ENCODE measurements around the gene PGAP6.
"Not testable (repeated sequence)": the region's sequence is repeated elsewhere in the genome, so short reads cannot be mapped to it uniquely, and the experiment has no call there.

DNA sequence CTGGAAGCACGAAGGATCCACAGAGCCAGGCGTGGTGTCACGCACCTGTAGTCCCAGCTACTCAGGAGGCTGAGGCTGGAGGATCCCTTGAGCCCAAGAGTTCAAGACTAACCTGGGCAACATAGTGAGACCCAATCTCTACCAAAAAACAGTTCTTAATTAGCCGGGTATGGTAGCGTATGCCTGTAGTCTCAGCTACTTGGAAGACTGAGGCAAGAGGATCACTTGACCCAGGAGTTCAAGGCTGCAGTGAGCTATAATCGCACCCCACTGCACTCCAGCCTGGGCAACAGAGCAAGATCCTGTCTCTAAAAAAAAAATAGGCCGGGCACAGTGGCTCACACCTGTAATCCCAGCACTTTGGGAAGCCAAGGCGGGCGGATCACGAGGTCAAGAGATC is 33.3 kb downstream of the PGAP6 start:
- TF ChIP-seq EP300 (IDR thresholded peaks at IDR 0.05); POLR2A (IDR thresholded peaks at IDR 0.05; ENCODE audit: low read depth); POLR2AphosphoS5 (IDR thresholded peaks at IDR 0.05): not testable (repeated sequence)

All from esophagus muscularis mucosa (tissue), 3 donors.